Astrocyte of the cerebellum (primary cell): ENCODE results near the gene LSM5.
"Not testable (repeated sequence)": the region's sequence is repeated elsewhere in the genome, so short reads cannot be mapped to it uniquely, and the experiment has no call there.

Source experiments
- DNase-seq: peaks from one replicate; pipeline ENCODE4 v3.0.0-alpha.2; 2011; ENCODE audit warnings: low read depth
- H3K4me3 ChIP-seq: 2 replicates; pipeline ENCODE4 v1.5.1; 2011; ENCODE audit warnings: mild to moderate bottlenecking, low read depth, low read length, moderate library complexity
- CTCF ChIP-seq: IDR thresholded peaks from 2 replicates; pipeline ENCODE4 v1.5.1; 2012; ENCODE audit warnings: low read length, low read depth, moderate library complexity, mild to moderate bottlenecking; ENCODE audit errors: missing control alignments
- in situ Hi-C: cut with HindIII; loops from 2 replicates; pipeline ENCODE4 v1.10.0; 2017; ENCODE audit warnings: low sequenced_read_pairs

LSM5 gene

GRCh38 chr7:32479574-32480200 is 10.5 kb downstream of the LSM5 start:
- H3K4me3 ChIP-seq: no peak overlapping the region
- in situ Hi-C loops: no loop called here
- no peak for DNase-seq
- peak; percentile 94 for TF ChIP-seq CTCF

DNA sequence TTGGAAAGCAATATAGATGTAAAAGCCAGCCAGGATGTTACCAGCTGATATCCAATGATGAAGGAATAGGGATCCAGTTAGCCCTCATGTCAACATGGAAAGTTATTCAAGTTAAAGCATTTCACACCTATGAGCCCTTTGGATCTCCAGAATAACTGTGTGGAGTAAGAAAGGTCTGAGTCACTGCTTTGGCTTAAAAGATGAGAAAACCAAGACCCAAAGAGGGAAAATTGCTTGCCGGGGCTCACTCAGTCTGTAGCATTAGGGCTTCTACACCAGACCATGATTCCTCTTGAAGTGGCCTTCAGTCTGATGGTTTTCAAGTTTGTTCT is 12.6 kb downstream of the LSM5 start:
- no peak for TF ChIP-seq CTCF
- in situ Hi-C loops: no loop called here
- no peak overlapping the region for H3K4me3 ChIP-seq
- DNase-seq: no peak

DNA sequence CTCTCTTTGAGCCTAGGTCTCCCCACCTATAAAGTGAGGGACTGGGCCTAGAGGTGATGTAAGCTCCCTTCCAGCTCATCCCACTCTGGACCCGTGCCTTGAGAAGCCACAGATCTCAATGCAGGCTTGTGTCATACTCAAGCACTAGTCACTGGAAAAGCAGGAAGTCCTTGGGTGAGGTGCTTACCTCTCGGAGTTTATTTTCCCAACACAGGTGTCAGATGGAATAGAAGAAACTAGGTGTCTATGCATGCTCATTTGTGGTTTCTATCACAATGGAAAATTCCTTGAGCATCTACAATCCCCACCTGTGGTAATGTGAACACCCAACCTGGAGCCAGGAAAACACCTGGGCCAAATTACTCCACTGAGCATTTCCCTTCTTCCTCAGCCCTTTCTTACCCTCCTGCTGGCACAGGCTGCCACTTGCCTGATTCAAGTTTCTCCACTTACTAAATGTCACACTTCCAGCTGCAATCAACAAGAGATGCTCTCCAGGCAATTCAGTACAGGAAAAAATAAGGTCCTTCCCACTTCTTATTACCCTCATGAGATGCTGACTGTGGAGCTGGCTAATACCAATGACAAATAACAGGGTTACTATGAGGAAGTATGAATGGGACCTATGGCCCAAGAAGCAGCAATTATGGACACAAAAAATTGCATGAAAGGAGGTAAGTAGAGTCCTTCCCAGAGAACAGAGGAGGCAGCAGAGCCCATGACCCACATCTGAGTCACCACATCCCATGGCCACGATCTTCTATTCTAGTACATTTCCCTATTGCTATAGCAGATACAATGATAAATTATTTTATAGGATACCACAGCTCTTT is 13.1 kb downstream of the LSM5 start:
- in situ Hi-C loops: no loop called here
- no peak for TF ChIP-seq CTCF
- H3K4me3 ChIP-seq: no peak overlapping the region
- DNase-seq: no peak

DNA sequence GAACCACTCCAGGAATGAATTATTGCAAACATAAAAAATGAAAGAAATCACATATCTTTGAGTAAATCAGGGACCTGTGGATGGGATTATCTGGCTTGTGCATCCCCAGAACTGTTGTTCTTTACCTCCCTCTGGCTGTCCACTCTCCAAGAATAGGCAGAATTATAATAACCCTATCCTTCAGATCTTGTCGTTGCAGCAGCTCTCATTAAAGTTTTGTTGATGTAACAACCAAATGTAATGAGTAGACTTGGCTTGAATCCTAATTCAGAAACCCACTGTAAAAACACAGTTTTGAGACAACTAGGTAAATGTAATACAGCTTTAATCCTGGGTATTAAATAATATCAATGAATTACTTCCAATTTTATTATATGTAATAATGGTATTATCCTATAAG is 16.2 kb downstream of the LSM5 start:
- DNase-seq: no peak
- in situ Hi-C loops: no loop called here
- TF ChIP-seq CTCF: no peak

GRCh38 chr7:32472015-32472414 is 18.2 kb downstream of the LSM5 start:
- in situ Hi-C loops: no loop called here
- DNase-seq: no peak
- no peak overlapping the region for H3K4me3 ChIP-seq
- TF ChIP-seq CTCF: no peak

More for the DNA sequence above, 16.2 kb downstream of the LSM5 start:
- H3K4me3 ChIP-seq: no peak overlapping the region

DNA sequence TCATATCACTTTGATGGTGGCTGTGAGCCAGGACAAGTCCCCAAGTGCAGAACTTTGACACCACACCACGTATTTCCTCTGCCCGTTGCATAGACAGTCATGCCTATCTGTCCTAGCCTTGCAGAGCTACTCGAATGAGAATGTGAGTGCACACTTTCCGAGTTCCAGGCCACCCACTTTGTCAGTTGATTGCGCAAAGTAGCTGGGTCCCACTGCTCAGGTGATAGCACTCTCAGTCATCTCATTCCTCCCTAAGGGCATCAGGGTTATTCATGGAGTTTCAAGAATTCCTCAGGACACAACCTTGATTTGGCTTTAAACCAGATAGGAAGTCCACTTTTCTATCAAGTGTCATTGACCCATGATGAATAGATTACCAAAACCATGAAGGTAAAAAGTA is 19.3 kb downstream of the LSM5 start:
- no peak overlapping the region for H3K4me3 ChIP-seq
- in situ Hi-C loops: no loop called here
- no peak for TF ChIP-seq CTCF
- DNase-seq: no peak

DNA sequence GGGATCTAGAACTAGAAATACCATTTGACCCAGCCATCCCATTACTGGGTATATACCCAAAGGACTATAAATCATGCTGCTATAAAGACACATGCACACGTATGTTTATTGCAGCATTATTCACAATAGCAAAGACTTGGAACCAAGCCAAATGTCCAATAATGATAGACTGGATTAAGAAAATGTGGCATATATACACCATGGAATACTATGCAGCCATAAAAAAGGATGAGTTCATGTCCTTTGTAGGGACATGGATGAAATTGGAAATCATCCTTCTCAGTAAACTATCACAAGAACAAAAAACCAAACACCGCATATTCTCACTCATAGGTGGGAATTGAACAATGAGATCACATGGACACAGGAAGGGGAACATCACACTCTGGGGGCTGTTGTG is 20.2 kb downstream of the LSM5 start:
- DNase-seq, in situ Hi-C loops, H3K4me3 ChIP-seq: not testable (repeated sequence)

GRCh38 chr7:32464641-32465416 is 25.4 kb downstream of the LSM5 start:
- H3K4me3 ChIP-seq, DNase-seq, in situ Hi-C loops: not testable (repeated sequence)
